Right hindlimb (tissue), 1 donor: ENCODE results near the gene MATCAP1.
A peak's percentile ranks its signal among the peaks of the same experiment; 100 is the strongest.

Experiments
- DNase-seq: peaks from one replicate; pipeline ENCODE4 v3.0.0-alpha.2; 2018

Gene MATCAP1

DNA sequence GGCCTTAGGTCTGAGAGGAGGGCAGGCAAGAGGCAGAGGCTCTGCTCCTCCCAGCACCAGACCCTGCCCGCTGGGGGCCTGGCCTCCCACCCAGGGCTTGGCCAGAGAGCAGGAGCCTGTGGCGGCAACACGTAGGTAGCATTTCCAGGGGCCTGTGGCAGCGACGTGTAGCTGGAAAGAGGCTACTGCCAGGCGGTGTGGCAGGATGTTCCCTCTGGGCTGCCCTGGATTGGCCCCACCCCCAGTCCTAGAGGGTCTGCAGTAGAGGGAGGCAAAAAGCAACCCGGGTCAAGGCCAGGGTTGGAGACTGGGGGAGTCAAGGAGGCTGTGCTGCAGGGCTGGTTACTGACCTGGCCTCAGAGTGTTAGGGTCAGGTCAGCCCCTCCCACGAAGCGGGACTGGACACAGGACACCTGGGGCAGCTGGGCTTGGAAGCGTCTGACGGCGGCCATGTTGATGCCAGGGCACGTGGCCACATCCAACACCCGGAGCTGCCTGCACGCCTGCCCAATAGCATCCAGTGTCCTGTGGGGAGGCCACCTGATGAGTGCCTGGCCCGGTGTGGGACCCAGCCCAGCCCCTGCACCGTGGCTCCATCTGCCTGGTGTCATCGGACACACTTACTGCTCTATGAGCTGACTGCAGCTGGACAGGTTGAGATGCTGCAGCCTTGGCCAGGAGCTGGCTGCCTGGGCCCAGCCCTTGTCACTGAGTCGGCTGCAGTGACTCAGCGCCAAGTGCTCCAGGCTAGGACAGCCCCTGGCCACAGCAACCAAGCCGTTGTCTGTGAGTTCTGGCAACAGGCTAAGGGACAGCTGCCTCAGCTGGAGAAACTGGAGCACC is 23.7 kb upstream of the MATCAP1 start:
- no peak for DNase-seq

DNA sequence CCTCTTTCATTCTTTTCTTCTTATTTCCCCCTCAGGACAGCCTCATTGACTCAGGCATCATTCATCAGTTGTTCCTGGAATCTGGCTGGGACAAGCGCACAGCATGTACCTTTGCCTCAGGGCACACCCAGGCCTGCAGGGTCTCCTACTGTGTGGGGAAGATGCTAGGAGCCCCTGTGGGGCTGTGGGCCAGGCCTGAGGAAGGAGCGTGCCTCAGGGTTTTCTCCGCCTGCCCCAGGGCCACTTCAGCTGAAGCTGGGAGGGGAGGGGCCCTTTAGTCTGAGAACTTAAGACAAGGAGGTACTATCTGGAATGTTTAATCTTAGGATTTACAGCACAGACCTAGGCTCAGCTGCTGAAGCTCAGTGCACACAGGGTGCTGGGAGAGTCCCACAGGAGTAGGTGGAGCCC is 23.1 kb upstream of the MATCAP1 start:
- no peak for DNase-seq

DNA sequence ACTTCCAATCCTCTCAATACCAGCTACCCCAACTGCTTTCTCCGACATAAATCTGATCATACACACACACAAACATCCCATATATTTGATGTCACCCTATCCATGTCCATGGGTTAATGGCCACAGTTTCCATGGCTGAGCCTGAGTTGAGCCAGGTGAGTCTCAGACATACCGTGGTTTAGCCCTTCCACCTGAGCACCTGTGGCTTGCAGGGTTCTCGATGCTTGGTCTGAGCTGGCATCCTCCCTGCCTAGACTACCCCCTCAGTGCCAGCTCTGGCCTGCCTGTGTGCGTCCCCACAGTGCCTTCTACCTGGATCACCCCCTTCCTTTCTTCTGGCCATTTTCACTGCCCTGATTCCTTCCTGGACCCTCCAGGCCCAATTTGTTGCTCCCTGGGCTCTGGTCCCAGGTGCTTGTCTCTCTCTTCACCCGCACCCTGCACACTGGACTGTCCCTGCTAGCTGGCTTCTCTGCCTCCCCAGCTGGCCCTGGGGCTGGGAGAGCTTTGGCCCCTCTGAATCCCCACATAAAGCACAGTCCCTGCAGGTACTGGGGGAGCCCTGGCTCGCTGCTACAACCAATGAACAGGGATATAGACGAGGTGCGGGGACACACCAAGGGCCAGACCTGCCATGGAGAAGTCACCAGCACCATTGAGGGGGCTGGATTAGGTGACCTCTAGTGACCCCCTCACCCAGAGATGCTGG is 22.5 kb upstream of the MATCAP1 start:
- no peak for DNase-seq

DNA sequence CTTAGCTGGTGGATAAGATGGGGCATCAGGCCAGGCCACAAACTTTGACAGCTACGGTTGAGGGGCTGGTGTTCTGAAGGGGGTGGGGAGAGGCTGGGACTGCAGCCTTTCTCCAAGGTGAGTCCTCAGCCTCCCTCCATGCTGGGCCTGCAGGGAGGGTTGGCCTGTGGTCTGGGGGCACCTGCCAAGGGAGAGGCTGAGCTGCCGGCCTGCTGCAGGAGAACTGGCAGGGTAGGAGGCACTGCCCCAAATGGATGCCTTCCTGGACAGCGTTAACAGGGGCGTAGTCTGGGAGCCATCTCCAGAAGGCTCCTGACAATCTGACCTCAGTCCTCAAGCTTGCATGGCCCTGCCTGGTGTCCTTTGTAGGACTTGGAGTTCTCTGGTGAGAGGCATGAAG is 20.3 kb upstream of the MATCAP1 start:
- DNase-seq, result no peak

DNA sequence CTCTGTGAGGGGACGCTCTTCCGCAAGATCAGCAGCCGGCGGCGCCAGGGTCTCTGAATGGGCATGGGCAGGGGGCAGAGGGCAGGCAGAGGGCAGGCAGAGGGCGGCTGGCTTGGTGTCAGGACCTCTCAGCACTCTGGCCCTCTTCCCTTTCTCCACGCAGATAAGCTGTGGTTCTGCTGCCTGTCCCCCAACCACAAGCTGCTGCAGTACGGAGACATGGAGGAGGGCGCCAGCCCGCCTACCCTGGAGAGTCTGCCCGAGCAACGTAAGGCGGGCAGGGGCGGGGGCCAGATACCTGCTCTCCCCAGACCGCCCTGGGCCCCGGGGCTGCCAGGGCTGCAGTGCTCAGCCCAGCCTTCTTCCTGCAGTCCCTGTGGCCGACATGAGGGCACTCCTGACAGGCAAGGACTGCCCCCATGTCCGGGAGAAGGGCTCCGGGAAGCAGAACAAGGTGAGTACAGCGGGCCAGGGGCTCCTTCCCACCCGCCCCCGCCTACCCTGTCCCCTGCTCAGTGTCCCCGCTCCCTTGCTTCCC is 19.3 kb upstream of the MATCAP1 start:
- no peak for DNase-seq

DNA sequence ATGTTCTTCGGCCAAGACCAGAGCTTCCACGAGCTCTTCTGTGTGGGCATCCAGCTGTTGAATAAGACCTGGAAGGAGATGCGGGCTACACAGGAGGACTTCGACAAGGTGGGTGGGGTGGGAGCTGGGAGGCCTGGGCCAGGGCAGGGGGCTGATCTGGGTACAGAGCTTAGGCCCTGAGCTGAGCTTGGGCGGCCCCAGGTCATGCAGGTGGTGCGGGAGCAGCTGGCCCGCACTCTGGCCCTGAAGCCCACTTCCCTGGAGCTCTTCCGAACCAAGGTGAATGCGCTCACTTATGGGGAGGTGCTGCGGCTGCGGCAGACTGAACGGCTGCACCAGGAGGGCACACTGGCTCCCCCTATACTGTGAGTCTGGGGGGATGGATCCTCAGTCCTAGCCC is 18.7 kb upstream of the MATCAP1 start:
- no peak for DNase-seq

DNA sequence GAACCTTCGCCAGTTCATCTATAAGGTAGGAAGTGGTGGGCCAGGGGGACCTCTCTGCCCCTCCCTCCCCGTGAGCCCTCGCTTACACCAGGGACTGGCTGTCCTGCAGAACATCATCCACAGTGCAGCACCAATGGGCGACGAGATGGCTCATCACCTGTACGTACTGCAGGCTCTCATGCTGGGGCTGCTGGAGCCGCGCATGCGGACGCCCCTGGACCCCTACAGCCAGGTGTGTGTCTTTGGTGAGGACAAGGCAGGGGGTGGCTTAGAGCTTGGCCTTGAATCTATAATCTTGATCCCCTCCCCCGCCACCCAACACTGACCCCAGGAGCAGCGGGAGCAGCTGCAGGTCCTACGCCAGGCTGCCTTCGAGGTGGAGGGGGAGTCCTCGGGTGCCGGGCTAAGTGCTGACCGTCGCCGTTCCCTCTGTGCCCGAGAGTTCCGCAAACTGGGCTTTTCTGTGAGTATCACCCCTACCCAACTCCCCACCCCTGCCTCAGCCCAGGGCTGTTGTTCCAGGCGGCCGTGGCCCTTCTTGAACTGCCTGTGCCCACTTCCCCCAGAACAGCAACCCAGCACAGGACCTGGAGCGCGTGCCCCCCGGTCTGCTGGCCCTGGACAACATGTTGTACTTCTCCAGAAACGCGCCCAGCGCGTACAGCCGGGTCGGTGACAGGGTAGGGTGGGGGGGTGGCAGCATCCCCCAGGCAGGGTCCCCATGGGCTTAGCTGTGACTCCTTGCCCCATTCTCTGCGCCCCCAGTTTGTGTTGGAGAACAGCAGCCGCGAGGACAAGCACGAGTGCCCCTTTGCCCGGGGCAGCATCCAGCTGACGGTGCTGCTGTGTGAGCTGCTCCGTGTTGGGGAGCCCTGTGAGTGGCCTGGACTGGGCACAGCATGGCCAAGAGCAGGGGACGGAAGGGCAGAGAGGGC is 17.9 kb upstream of the MATCAP1 start:
- DNase-seq, result no peak

DNA sequence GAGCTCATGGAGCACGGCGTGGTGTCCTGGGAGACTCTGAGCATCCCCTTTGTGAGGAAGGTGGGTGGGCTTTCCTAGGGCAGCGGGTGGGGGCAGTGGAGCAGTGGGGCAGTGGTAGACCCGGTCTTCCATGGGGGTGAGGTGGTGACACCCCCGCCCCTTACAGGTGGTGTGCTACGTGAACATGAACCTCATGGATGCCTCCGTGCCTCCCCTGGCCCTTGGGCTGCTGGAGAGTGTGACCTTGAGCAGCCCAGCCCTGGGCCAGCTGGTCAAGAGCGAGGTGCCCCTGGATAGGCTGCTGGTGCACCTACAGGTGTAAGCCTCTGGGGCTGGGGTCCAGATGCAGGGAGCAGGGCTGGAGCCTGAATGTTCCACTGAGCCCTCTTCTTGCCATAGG is 16.7 kb upstream of the MATCAP1 start:
- DNase-seq, result no peak

DNA sequence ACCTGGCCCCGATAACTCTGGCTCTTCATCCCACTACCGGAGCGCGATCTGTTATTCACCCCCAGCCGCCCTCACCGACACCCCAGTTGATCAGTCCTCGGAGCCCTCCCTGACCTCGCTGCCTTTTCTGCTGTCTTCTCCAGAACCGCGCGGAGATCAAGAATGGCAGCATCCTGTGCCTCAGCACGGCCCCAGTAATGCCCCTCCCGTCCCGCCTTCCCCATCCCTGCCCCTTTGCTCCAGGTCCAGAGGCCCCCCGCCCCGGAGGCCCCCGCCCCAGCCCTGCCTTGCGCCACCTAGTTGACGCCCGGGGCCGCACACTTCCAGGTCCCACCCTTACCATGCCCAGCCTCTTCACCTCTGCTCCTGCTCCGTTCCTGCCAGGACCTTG is 16.0 kb upstream of the MATCAP1 start:
- DNase-seq, result no peak

DNA sequence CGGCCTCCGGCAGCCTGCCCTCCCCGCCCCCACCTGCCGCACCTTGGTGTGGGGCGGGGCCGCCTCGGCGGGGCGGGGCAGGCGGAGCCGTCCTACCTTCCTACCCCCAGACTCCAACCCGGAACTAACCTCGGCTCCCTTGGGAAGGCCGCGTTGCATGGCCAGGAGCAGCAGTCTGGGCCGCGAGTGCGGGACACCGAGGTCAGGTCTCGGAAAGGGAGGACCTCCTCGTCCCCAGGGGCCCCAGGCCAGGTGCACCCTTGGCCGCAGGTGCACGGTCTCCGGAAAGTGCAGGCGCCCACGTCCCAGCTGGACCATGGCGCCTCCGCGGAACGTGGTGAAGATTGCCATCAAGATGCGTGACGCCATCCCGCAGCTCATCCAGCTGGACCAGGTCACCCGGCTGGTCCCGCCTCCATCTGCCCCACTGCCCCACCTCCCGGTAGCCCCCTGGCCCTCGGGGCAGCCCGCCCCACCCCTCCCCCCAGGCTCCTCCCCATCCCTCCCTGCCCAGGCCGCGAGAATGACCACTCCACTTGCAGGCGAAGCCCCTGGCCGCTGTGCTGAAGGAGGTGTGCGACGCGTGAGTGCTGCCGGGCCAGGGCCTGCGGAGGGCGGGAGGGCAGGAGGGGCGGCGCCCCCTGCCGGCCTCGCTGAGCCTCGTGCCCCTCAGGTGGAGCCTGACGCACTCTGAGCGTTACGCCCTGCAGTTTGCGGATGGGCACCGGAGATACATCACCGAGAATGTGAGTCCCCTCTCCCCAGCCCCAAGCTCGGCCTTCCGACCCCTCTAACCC is 15.4 kb upstream of the MATCAP1 start, which contains the start of gene ELMO3:
ELMO3 (plus strand) TSS at position 121 of the 797 bp plus-strand sequence; CDS start at position 317, 196 bp downstream.
- DNase-seq, result no peak

DNA sequence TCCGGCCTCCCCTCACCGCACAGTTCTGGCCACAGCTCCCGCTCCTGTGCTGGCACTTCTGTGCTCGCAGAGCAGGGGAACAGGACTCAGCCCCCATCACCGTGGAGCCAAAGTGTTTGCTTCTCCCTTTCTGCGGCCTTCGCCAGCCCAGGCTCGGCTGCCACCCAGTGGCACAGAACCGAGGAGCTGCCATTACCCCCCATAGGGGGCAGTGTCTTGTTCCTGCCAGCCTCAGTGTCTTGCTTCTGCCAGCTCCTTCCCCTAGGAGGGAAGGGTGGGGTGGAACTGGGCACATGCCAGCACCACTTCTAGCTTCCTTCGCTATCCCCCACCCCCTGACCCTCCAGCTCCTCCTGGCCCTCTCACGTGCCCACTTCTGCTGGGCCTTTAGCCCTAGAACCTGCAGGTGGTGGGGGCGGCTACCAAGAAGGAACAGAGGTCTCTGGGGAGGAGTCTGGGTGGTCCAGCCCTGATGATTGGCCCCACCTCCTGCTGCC is 14.5 kb upstream of the MATCAP1 start:
- DNase-seq, result no peak

DNA sequence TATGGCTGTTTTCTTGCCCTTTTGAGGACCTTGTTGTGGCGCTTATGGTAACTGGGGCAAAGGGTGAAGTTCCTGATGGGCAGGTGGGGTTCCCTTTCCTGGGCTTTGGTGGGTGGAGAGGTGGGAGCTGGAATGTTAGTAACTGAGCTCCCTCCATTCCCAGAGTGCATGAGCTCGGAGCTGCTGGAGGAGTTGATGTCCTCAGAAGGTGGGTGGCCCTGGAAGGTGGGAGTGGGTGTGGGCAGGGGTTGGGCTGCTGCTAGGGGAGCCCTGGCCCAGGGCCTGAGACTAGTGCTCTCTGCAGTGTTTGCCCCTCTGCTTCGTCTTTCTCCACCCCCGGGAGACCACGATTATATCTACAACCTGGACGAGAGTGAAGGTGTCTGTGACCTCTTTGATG is 13.9 kb upstream of the MATCAP1 start:
- DNase-seq, result no peak

DNA sequence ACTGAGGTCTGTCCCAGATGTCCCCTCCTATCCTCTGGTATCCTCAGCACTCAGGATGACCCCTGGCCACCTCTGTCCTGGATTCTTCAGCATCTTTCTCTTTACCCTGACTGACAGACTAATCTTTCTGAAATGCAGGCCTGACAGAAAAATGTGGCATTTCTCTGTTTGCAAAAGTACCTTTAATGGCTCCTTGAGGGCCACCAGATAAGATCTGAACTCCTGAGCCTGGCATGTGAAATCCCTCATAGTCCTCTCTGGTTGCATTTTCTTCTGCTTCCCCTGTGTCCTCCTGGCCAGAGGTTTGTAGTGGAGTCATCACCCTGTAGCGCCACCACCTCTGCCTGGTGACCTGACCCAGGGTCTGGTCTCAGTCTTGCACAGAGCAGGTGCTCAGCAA is 13.1 kb upstream of the MATCAP1 start:
- DNase-seq, result no peak

DNA sequence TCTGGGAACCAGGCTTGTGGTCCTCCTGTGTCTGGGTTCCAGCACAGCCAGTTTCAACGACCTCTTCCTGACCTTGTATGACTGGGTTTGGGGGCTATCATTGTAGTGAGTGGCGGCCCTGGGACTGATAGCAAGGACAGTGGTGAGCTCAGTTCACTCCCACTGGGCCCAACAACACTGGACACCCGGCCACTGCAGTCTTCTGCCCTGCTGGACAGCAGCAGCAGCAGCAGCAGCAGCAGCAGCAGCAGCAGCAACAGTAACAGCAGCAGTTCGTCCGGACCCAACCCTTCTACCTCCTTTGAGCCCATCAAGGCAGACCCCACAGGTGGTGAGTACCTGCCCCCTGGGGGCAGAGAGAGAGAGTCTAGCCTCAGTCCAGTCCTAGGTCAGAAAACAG is 11.9 kb upstream of the MATCAP1 start:
- no peak for DNase-seq

DNA sequence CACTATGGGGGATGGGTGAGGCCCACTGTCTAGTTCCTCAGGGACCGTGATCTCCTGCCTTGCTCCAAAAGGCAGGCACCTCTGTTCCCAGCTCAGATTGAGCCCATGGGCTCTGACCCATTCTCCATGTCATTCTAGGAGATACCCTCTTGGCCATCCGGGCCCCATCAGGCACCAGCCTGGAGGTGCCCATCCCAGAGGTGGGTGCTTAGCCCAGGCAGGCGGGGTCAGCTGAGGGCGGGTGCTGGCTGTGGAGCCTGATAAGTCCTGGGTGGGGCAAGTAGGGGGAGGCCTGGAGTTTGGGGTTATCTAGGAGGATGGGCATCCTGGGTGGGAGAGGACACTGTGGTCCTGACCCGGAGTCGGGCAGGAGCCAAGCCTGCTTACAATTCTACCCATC is 10.5 kb upstream of the MATCAP1 start:
- no peak for DNase-seq

DNA sequence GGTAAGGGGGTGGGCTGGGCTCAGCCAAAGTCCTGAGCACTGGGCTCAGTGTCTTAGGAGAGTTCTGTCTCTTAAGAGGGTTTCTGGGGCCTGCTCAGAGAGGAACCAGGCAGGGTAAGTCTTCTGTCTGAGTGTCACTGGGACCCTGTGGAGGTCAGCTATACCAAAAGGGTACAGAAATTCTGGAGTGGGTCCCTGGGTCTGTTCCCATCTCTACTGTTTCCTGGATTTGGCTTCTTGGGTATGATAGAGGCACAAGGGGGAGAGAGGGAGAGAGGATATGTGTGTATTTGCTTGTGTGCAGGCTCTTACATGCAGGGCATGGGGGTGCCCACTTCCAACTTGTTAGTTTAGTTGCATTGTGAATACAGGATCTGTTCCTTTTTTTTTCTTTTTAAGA is 9.8 kb upstream of the MATCAP1 start:
- DNase-seq, result no peak

DNA sequence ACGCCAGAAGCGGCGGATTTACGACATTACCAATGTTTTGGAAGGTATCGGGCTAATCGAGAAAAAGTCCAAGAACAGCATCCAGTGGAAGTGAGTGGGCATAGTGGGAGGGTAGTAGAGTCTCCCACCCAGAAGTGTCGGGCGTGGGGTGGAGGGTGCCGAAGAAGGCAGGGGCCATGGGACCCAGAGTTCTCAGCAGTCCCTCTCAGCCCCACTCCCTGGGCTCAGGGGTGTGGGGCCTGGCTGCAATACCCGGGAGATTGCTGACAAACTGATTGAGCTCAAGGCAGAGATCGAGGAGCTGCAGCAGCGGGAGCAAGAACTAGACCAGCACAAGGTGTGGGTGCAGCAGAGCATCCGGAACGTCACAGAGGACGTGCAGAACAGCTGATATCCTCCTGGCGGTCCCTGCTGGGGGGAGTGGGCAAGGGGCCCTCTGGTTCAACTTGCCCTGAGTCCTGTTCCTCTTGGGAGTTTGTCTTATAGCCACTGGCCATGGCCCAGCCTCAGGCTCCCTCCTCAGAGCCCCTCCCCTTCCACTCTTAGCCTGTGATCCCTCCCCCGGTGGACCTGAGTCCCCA is 9.1 kb upstream of the MATCAP1 start:
- DNase-seq, result no peak

DNA sequence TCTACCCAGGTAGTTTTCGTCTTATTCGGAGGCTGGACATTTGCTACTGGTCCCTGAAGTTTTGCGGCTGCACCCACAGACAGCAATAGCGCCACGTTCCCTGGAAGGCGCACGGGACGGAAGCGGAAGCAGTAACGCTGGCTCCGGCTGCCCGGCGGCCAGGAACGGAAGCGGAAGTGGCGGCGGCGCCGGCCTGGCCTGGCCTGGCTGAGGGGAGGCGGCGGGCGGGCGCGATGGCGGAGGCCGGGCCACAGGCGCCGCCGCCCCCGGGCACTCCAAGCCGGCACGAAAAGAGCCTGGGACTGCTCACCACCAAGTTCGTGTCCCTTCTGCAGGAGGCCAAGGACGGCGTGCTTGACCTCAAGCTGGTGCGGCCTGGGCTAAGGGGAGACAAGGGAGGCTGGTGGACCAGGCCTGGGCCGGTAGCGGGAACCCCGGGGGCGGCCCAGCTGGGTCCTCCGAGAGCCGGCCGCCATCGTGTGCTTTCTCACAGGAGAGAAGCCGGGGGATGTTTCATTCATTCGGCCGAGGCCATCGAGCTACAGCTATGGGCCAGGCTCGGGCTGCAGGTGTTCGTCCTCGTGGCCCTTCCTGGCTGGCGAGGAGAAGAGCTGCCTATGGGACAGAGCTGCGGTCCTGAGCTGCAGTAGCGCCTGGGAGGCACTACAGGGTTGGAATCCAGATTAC is 8.4 kb upstream of the MATCAP1 start, which contains the start of gene E2F4:
E2F4 (plus strand) TSS at position 161 of the 687 bp plus-strand sequence; CDS start at position 234, 73 bp downstream.
- peak; percentile 92 for DNase-seq

DNA sequence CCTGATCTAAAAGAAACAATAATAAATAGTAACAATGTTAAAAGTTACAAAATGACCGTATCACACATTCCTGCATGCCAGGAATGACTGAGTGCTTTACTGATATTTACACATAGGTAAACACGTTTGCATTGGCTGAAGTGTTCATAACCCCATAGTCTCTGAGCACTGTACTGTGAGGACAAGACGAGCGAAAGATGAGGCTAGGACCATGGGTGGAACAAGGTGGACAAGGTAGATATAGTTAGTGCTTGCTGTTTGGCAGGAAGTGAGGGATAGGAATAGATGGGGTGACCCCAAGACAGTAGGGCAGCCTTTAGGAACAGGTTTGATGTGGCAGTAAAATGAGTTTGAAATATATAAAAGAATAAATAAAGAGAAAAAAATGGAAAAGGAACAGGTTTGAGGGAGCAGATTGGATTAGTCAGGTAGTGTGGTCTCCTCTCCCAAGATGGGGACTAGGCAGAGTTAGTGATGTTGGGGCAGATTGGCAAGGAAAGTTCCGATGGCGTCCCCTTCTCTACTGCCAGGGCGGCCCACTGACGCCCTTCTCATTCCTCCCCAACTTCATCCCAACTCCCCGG is 7.7 kb upstream of the MATCAP1 start:
- no peak for DNase-seq
